Stimulated activated effector memory CD8-positive, alpha-beta T cell treated with anti-CD3 and anti-CD28 coated beads, Interleukin-12 subunit alpha, Interleukin-12 subunit beta, amount 100 ng/mL, for 72 hours (primary cell): ENCODE results near the gene C6orf132.
"Not testable (repeated sequence)": the region's sequence is repeated elsewhere in the genome, so short reads cannot be mapped to it uniquely, and the experiment has no call there.

Experiments used
- ATAC-seq: fragments of 150-1000 bp; cut with Tn5 transposase; 2 replicates; pipeline ENCODE4 v1.10.0; 2021
- DNase-seq, 2 donors: peaks; one replicate each; pipeline ENCODE4 v3.0.0; 2021 to 2022; ENCODE audit warnings: low spot score in 2 of 2
- H3K27ac Mint-ChIP-seq: one replicate; pipeline ENCODE4 v1.8.0; 2022; ENCODE audit warnings: mild to moderate bottlenecking, mixed read lengths
- H3K36me3 Mint-ChIP-seq: one replicate; pipeline ENCODE4 v1.8.0; 2022; ENCODE audit warnings: mild to moderate bottlenecking, mixed read lengths
- H3K4me1 Mint-ChIP-seq: one replicate; pipeline ENCODE4 v1.8.0; 2022; ENCODE audit warnings: mixed read lengths
- H3K4me3 Mint-ChIP-seq: one replicate; pipeline ENCODE4 v1.8.0; 2022; ENCODE audit warnings: mild to moderate bottlenecking, mixed read lengths
- H3K9me3 Mint-ChIP-seq: one replicate; pipeline ENCODE4 v1.8.0; 2022; ENCODE audit warnings: mixed read lengths

Gene C6orf132

GRCh38 chr6:42168650-42169049, 26.2 kb upstream of the C6orf132 start:
- ATAC-seq (no peak), DNase-seq (no peak)
- no peak overlapping the region for H3K4me3 Mint-ChIP-seq
- H3K27ac Mint-ChIP-seq, result no peak overlapping the region
- peaks cover 9% of the 10 kb centered on the region for H3K4me1 Mint-ChIP-seq
- no peaks in the 10 kb centered on the region for H3K9me3 Mint-ChIP-seq
- no peaks in the 10 kb centered on the region for H3K36me3 Mint-ChIP-seq

- H3K27ac Mint-ChIP-seq, result peak overlapping the region; percentile 73
- DNase-seq, result peak; percentile 90 to 94
- no peaks in the 10 kb centered on the region for H3K36me3 Mint-ChIP-seq
- peaks cover 9% of the 10 kb centered on the region for H3K4me1 Mint-ChIP-seq
- H3K9me3 Mint-ChIP-seq, result no peaks in the 10 kb centered on the region
- no peak overlapping the region for H3K4me3 Mint-ChIP-seq
- peak; percentile 80 for ATAC-seq
These were observed 24.2 kb upstream of the C6orf132 start for GRCh38 chr6:42166444-42167141.

GRCh38 chr6:42165016-42165415, 22.6 kb upstream of the C6orf132 start:
- Mint-ChIP-seq H3K4me3 (no peak overlapping the region), H3K9me3 (no peaks in the 10 kb centered on the region), H3K27ac (no peak overlapping the region), H3K36me3 (no peaks in the 10 kb centered on the region), H3K4me1 (peaks cover 9% of the 10 kb centered on the region)
- ATAC-seq (no peak), DNase-seq (no peak)

- H3K4me1 Mint-ChIP-seq, result peaks cover 9% of the 10 kb centered on the region
- H3K9me3 Mint-ChIP-seq, result no peaks in the 10 kb centered on the region
- no peak overlapping the region for H3K4me3 Mint-ChIP-seq
- no peak for ATAC-seq
- DNase-seq, result no peak
- H3K36me3 Mint-ChIP-seq, result no peaks in the 10 kb centered on the region
- no peak overlapping the region for H3K27ac Mint-ChIP-seq
These were observed 21.6 kb upstream of the C6orf132 start for GRCh38 chr6:42163981-42164380.

- Mint-ChIP-seq H3K9me3 (no peaks in the 10 kb centered on the region), H3K27ac (no peak overlapping the region), H3K36me3 (no peaks in the 10 kb centered on the region), H3K4me3 (no peak overlapping the region), H3K4me1 (peaks cover 9% of the 10 kb centered on the region)
- ATAC-seq, result no peak
- no peak for DNase-seq
These were observed 20.4 kb upstream of the C6orf132 start for GRCh38 chr6:42162812-42163211.

- peaks cover 9% of the 10 kb centered on the region for H3K4me1 Mint-ChIP-seq
- DNase-seq (no peak), ATAC-seq (no peak)
- H3K9me3 Mint-ChIP-seq, result no peaks in the 10 kb centered on the region
- no peak overlapping the region for H3K4me3 Mint-ChIP-seq
- H3K36me3 Mint-ChIP-seq, result no peaks in the 10 kb centered on the region
- H3K27ac Mint-ChIP-seq, result no peak overlapping the region
These were observed 20.0 kb upstream of the C6orf132 start for GRCh38 chr6:42162384-42162783.

GRCh38 chr6:42159431-42160024, 17.1 kb upstream of the C6orf132 start:
- Mint-ChIP-seq H3K27ac (no peak overlapping the region), H3K36me3 (no peaks in the 10 kb centered on the region), H3K9me3 (no peaks in the 10 kb centered on the region), H3K4me3 (no peak overlapping the region), H3K4me1 (no peaks in the 10 kb centered on the region)
- DNase-seq, result no peak
- ATAC-seq, result no peak

GRCh38 chr6:42158631-42159030, 16.2 kb upstream of the C6orf132 start:
- DNase-seq, result no peak
- no peak overlapping the region for H3K4me3 Mint-ChIP-seq
- no peaks in the 10 kb centered on the region for H3K36me3 Mint-ChIP-seq
- H3K27ac Mint-ChIP-seq, result no peak overlapping the region
- no peaks in the 10 kb centered on the region for H3K4me1 Mint-ChIP-seq
- ATAC-seq, result no peak
- H3K9me3 Mint-ChIP-seq, result no peaks in the 10 kb centered on the region

- Mint-ChIP-seq H3K36me3 (no peaks in the 10 kb centered on the region), H3K9me3 (no peaks in the 10 kb centered on the region), H3K4me1 (no peaks in the 10 kb centered on the region), H3K4me3 (no peak overlapping the region), H3K27ac (no peak overlapping the region)
- ATAC-seq, result no peak
- DNase-seq, result no peak
These were observed 15.6 kb upstream of the C6orf132 start for GRCh38 chr6:42158011-42158410.

GRCh38 chr6:42156638-42157037, 14.2 kb upstream of the C6orf132 start:
- H3K36me3 Mint-ChIP-seq, result no peaks in the 10 kb centered on the region
- DNase-seq, result no peak
- H3K4me1 Mint-ChIP-seq, result no peaks in the 10 kb centered on the region
- no peaks in the 10 kb centered on the region for H3K9me3 Mint-ChIP-seq
- H3K4me3 Mint-ChIP-seq, result no peak overlapping the region
- ATAC-seq, result no peak
- H3K27ac Mint-ChIP-seq, result no peak overlapping the region

- no peak for DNase-seq
These were observed 12.9 kb upstream of the C6orf132 start for GRCh38 chr6:42155293-42155692.

GRCh38 chr6:42154461-42155209, 12.2 kb upstream of the C6orf132 start:
- no peak for DNase-seq
- no peaks in the 10 kb centered on the region for H3K4me1 Mint-ChIP-seq
- no peaks in the 10 kb centered on the region for H3K36me3 Mint-ChIP-seq
- H3K27ac Mint-ChIP-seq, result no peak overlapping the region
- no peaks in the 10 kb centered on the region for H3K9me3 Mint-ChIP-seq
- no peak overlapping the region for H3K4me3 Mint-ChIP-seq
- no peak for ATAC-seq

More at GRCh38 chr6:42155293-42155692, 12.9 kb upstream of the C6orf132 start:
- Mint-ChIP-seq H3K4me3 (no peak overlapping the region), H3K36me3 (no peaks in the 10 kb centered on the region), H3K27ac (no peak overlapping the region), H3K4me1 (no peaks in the 10 kb centered on the region), H3K9me3 (no peaks in the 10 kb centered on the region)
- no peak for ATAC-seq

GRCh38 chr6:42153921-42154320, 11.5 kb upstream of the C6orf132 start:
- Mint-ChIP-seq H3K4me3 (no peak overlapping the region), H3K9me3 (no peaks in the 10 kb centered on the region), H3K27ac (peak overlapping the region; percentile 38), H3K4me1 (no peaks in the 10 kb centered on the region), H3K36me3 (no peaks in the 10 kb centered on the region)
- ATAC-seq (no peak), DNase-seq (no peak)

- not testable (repeated sequence) for H3K36me3 Mint-ChIP-seq, DNase-seq, H3K4me1 Mint-ChIP-seq, H3K27ac Mint-ChIP-seq, H3K9me3 Mint-ChIP-seq, ATAC-seq, H3K4me3 Mint-ChIP-seq
These were observed 10.3 kb upstream of the C6orf132 start for GRCh38 chr6:42152528-42153213.

GRCh38 chr6:42152024-42152423, 9.6 kb upstream of the C6orf132 start:
- no peak overlapping the region for H3K4me3 Mint-ChIP-seq
- no peak overlapping the region for H3K27ac Mint-ChIP-seq

More at GRCh38 chr6:42152024-42152423, 9.6 kb upstream of the C6orf132 start:
- Mint-ChIP-seq H3K4me1 (no peaks in the 10 kb centered on the region), H3K36me3 (no peaks in the 10 kb centered on the region), H3K9me3 (no peaks in the 10 kb centered on the region)
- ATAC-seq, result no peak
- no peak for DNase-seq
